Neural progenitor cell (in vitro differentiated cells): Measurements from ENCODE around the gene FGD2.

Experiments
- CTCF ChIP-seq: fragments of 200-600 bp; sonication (generic); IDR thresholded peaks from 2 replicates; pipeline ENCODE4 v1.5.1; 2017; ENCODE audit warnings: antibody characterized with exemption, mild to moderate bottlenecking
- EZH2 ChIP-seq: fragments of 200-600 bp; sonication (generic); IDR thresholded peaks from 2 replicates; pipeline ENCODE4 v1.6.1; 2017; ENCODE audit warnings: antibody characterized with exemption, mild to moderate bottlenecking, moderate library complexity
- EZH2phosphoT487 ChIP-seq: fragments of 200-600 bp; sonication (generic); IDR thresholded peaks from 2 replicates; pipeline ENCODE4 v1.6.1; 2017; ENCODE audit warnings: antibody characterized with exemption

DNA sequence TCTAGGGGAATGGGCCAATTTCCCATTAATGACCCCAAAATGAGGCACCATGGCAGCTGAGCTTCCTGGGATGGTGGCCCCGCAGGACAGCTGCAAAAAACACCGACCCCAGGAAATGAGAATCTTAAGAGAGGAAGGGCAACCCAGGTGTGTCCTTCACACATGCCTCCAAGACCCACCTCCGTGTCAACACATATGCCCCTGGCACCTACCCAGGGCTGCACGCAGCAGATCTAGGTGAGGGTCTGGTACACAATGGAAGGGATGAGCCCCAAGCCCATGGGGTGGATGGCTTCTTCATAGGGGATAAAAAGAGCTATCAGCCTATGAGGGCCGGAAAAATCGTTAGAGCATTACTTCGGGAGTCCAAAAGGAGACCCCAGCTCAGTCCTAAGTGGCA is 28.9 kb upstream of the FGD2 start:
- no peak for TF ChIP-seq EZH2
- TF ChIP-seq EZH2phosphoT487, result no peak
- no peak for TF ChIP-seq CTCF
